Inflammatory macrophage (primary cell): ENCODE data around the gene KRTAP6-3.

Experiments
- DNase-seq, 2 donors: peaks; one replicate each; pipeline ENCODE4 v3.0.0-alpha.2; 2020 to 2022

The KRTAP6-3 gene

GRCh38 chr21:30625449-30626165 lies 33.4 kb downstream of the KRTAP6-3 start:
- DNase-seq = no peak

GRCh38 chr21:30628109-30628508 lies 35.9 kb downstream of the KRTAP6-3 start:
- no peak for DNase-seq

GRCh38 chr21:30629200-30629599 lies 37.0 kb downstream of the KRTAP6-3 start:
- no peak for DNase-seq

- no peak for DNase-seq
Measured at GRCh38 chr21:30634906-30635305, 42.7 kb downstream of the KRTAP6-3 start, which contains the start of gene KRTAP20-2. Gene KRTAP20-2 (plus strand): TSS chr21:30635206. CDS start chr21:30635264, 58 bp downstream.

GRCh38 chr21:30638686-30639085 lies 46.4 kb downstream of the KRTAP6-3 start:
- DNase-seq = no peak

- no peak for DNase-seq
Measured at GRCh38 chr21:30642564-30642963, 50.3 kb downstream of the KRTAP6-3 start, which contains the start of gene KRTAP20-3. Gene KRTAP20-3 (plus strand): TSS chr21:30642864.
